ENCODE measurements around the gene PKN3.
"Not testable (repeated sequence)": the region's sequence is repeated elsewhere in the genome, so short reads cannot be mapped to it uniquely, and the experiment has no call there.

GRCh38 chr9:128666481-128666941 is 35.8 kb upstream of the PKN3 start:
- not testable (repeated sequence) for TF ChIP-seq POLR2A, EP300 (IDR thresholded peaks at IDR 0.05)
- TF ChIP-seq, protein P1, sequence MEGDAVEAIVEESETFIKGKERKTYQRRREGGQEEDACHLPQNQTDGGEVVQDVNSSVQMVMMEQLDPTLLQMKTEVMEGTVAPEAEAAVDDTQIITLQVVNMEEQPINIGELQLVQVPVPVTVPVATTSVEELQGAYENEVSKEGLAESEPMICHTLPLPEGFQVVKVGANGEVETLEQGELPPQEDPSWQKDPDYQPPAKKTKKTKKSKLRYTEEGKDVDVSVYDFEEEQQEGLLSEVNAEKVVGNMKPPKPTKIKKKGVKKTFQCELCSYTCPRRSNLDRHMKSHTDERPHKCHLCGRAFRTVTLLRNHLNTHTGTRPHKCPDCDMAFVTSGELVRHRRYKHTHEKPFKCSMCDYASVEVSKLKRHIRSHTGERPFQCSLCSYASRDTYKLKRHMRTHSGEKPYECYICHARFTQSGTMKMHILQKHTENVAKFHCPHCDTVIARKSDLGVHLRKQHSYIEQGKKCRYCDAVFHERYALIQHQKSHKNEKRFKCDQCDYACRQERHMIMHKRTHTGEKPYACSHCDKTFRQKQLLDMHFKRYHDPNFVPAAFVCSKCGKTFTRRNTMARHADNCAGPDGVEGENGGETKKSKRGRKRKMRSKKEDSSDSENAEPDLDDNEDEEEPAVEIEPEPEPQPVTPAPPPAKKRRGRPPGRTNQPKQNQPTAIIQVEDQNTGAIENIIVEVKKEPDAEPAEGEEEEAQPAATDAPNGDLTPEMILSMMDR (IDR thresholded peaks at IDR 0.05): not testable (repeated sequence)

Data from tibial nerve (tissue), 4 donors.